Activated CD4-positive, alpha-beta memory T cell treated with anti-CD3 and anti-CD28 coated beads, Interleukin-2, amount 10 ng/mL, durations not matched to agents 7 days and 5 days (primary cell): Measurements from ENCODE around the gene NFIA. TPM values are rescaled to one million over a fixed set of nuclear protein-coding genes. Genes with fewer than 3 reads are reported as not detected.

Experiments used
- CTCF ChIA-PET: fragments of 350-600 bp; sonication (Branson Sonifier 250); formaldehyde crosslinking; loops from one replicate; lab custom pipeline; 2021; ENCODE audit warnings: antibody characterized with exemption, inconsistent platforms; lab: Charles Lee
- POLR2A ChIA-PET: fragments of 350-600 bp; sonication (Branson Sonifier 250); formaldehyde crosslinking; loops from one replicate; lab custom pipeline; 2021; ENCODE audit warnings: antibody characterized with exemption; lab: Charles Lee
- DNase-seq: peaks from one replicate; pipeline ENCODE4 v3.0.0-alpha.2; 2020
- H3K27ac Mint-ChIP-seq: one replicate; pipeline ENCODE4 v1.8.0; 2021; ENCODE audit warnings: mild to moderate bottlenecking, mixed read lengths
- H3K27me3 Mint-ChIP-seq: one replicate; pipeline ENCODE4 v1.8.0; 2021; ENCODE audit warnings: mixed read lengths
- H3K36me3 Mint-ChIP-seq: one replicate; pipeline ENCODE4 v1.8.0; 2021; ENCODE audit warnings: low read depth, mixed read lengths
- H3K4me1 Mint-ChIP-seq: one replicate; pipeline ENCODE4 v1.8.0; 2021; ENCODE audit warnings: mixed read lengths
- H3K4me3 Mint-ChIP-seq: one replicate; pipeline ENCODE4 v1.8.0; 2021; ENCODE audit warnings: mild to moderate bottlenecking, mixed read lengths
- H3K9me3 Mint-ChIP-seq: one replicate; pipeline ENCODE4 v1.8.0; 2021; ENCODE audit warnings: mixed read lengths
- total RNA-seq, 2 experiments: library from RNA; stranded (reverse); gene quantifications; one replicate each; pipeline ENCODE4 v1.2.3, GENCODE V29; 2021

Gene NFIA
- total RNA-seq, 2 experiments from 2014 or later, result 2.4 to 3.0 TPM

GRCh38 chr1:61310057-61310456, 227.7 kb downstream of the NFIA start:
- H3K4me1 Mint-ChIP-seq, result peaks cover 3% of the 10 kb centered on the region
- no peak overlapping the region for H3K4me3 Mint-ChIP-seq
- no peak overlapping the region for H3K27ac Mint-ChIP-seq
- H3K27me3 Mint-ChIP-seq, result no peaks in the 10 kb centered on the region
- H3K36me3 Mint-ChIP-seq, result no peaks in the 10 kb centered on the region
- H3K9me3 Mint-ChIP-seq, result no peaks in the 10 kb centered on the region
- no peak for DNase-seq
- ChIA-PET CTCF (no interaction called here), POLR2A (no interaction called here)

- POLR2A ChIA-PET, result no interaction called here
- Mint-ChIP-seq H3K27ac (no peak overlapping the region), H3K4me3 (no peak overlapping the region), H3K27me3 (no peaks in the 10 kb centered on the region), H3K9me3 (peaks cover 2% of the 10 kb centered on the region), H3K36me3 (no peaks in the 10 kb centered on the region), H3K4me1 (peaks cover 3% of the 10 kb centered on the region)
- DNase-seq, result no peak
- CTCF ChIA-PET, result no interaction called here
These were observed 228.2 kb downstream of the NFIA start for GRCh38 chr1:61310538-61310937.

- ChIA-PET POLR2A (interaction anchor here (1.5 kb wide), 1 partner anchor 18 kb away, joined by 4 read pairs; no protein-coding TSS in a partner anchor), CTCF (interaction anchor here (1.5 kb wide), 1 partner anchor 264 kb away, joined by 3 read pairs; no protein-coding TSS in a partner anchor)
- Mint-ChIP-seq H3K27me3 (no peaks in the 10 kb centered on the region), H3K36me3 (no peaks in the 10 kb centered on the region), H3K9me3 (peaks cover 2% of the 10 kb centered on the region), H3K27ac (no peak overlapping the region), H3K4me1 (peaks cover 7% of the 10 kb centered on the region), H3K4me3 (no peak overlapping the region)
- DNase-seq, result no peak
These were observed 231.6 kb downstream of the NFIA start for GRCh38 chr1:61313906-61314422.

GRCh38 chr1:61315011-61315410, 232.7 kb downstream of the NFIA start:
- Mint-ChIP-seq H3K27ac (no peak overlapping the region), H3K9me3 (peaks cover 2% of the 10 kb centered on the region), H3K36me3 (no peaks in the 10 kb centered on the region), H3K4me3 (no peak overlapping the region), H3K4me1 (peaks cover 17% of the 10 kb centered on the region), H3K27me3 (no peaks in the 10 kb centered on the region)
- POLR2A ChIA-PET, result interaction anchor here (1.5 kb wide), 1 partner anchor 17 kb away, joined by 4 read pairs; no protein-coding TSS in a partner anchor
- CTCF ChIA-PET, result interaction anchor here (1.5 kb wide), 1 partner anchor 265 kb away, joined by 3 read pairs; no protein-coding TSS in a partner anchor
- DNase-seq, result no peak

- Mint-ChIP-seq H3K9me3 (peaks cover 2% of the 10 kb centered on the region), H3K36me3 (no peaks in the 10 kb centered on the region), H3K27ac (no peak overlapping the region), H3K27me3 (no peaks in the 10 kb centered on the region), H3K4me1 (peaks cover 25% of the 10 kb centered on the region), H3K4me3 (no peak overlapping the region)
- ChIA-PET POLR2A (no interaction called here), CTCF (interaction anchor here (2.3 kb wide), 1 partner anchor 266 kb away, joined by 4 read pairs; no protein-coding TSS in a partner anchor)
- no peak for DNase-seq
These were observed 234.1 kb downstream of the NFIA start for GRCh38 chr1:61316493-61316892.

- no peaks in the 10 kb centered on the region for H3K36me3 Mint-ChIP-seq
- CTCF ChIA-PET, result interaction anchor here (1.4 to 2.3 kb wide), 2 partner anchors 14 to 268 kb away, joined by 4 to 6 read pairs; no protein-coding TSS in a partner anchor
- POLR2A ChIA-PET, result interaction anchor here (0.9 to 1.8 kb wide), 4 partner anchors 14 to 241 kb away, joined by 6 to 18 read pairs (median 10); no protein-coding TSS in a partner anchor
- DNase-seq, result peak; percentile 34
- H3K4me1 Mint-ChIP-seq, result peaks cover 32% of the 10 kb centered on the region
- H3K27me3 Mint-ChIP-seq, result no peaks in the 10 kb centered on the region
- peaks cover 2% of the 10 kb centered on the region for H3K9me3 Mint-ChIP-seq
- peak overlapping the region; percentile 31 for H3K4me3 Mint-ChIP-seq
- peak overlapping the region; percentile 56 for H3K27ac Mint-ChIP-seq
These were observed 236.2 kb downstream of the NFIA start for GRCh38 chr1:61318319-61319125.

GRCh38 chr1:61320575-61320974, 238.2 kb downstream of the NFIA start:
- Mint-ChIP-seq H3K27me3 (no peaks in the 10 kb centered on the region), H3K27ac (no peak overlapping the region), H3K9me3 (no peaks in the 10 kb centered on the region), H3K36me3 (no peaks in the 10 kb centered on the region), H3K4me3 (no peak overlapping the region), H3K4me1 (peaks cover 39% of the 10 kb centered on the region)
- ChIA-PET CTCF (interaction anchor here (0.7 to 0.9 kb wide), 2 partner anchors 12 to 1703 kb away, joined by 3 read pairs; no protein-coding TSS in a partner anchor), POLR2A (interaction anchor here (2.0 kb wide), 1 partner anchor 12 kb away, joined by 6 read pairs; no protein-coding TSS in a partner anchor)
- DNase-seq, result no peak

GRCh38 chr1:61322008-61322744, 239.8 kb downstream of the NFIA start:
- no peaks in the 10 kb centered on the region for H3K27me3 Mint-ChIP-seq
- ChIA-PET CTCF (no interaction called here), POLR2A (no interaction called here)
- H3K9me3 Mint-ChIP-seq, result peaks cover 3% of the 10 kb centered on the region
- H3K4me1 Mint-ChIP-seq, result peaks cover 39% of the 10 kb centered on the region
- DNase-seq, result no peak
- H3K4me3 Mint-ChIP-seq, result no peak overlapping the region
- no peaks in the 10 kb centered on the region for H3K36me3 Mint-ChIP-seq
- H3K27ac Mint-ChIP-seq, result no peak overlapping the region

- Mint-ChIP-seq H3K36me3 (no peaks in the 10 kb centered on the region), H3K4me1 (peaks cover 39% of the 10 kb centered on the region), H3K27ac (no peak overlapping the region), H3K27me3 (no peaks in the 10 kb centered on the region), H3K9me3 (peaks cover 3% of the 10 kb centered on the region), H3K4me3 (no peak overlapping the region)
- CTCF ChIA-PET, result no interaction called here
- DNase-seq, result no peak
- POLR2A ChIA-PET, result no interaction called here
These were observed 240.4 kb downstream of the NFIA start for GRCh38 chr1:61322769-61323168.

- Mint-ChIP-seq H3K27ac (no peak overlapping the region), H3K4me3 (no peak overlapping the region)
These were observed 241.4 kb downstream of the NFIA start for GRCh38 chr1:61323681-61324328.

GRCh38 chr1:61326713-61327112, 244.4 kb downstream of the NFIA start:
- Mint-ChIP-seq H3K9me3 (peaks cover 6% of the 10 kb centered on the region), H3K4me1 (peaks cover 21% of the 10 kb centered on the region), H3K36me3 (no peaks in the 10 kb centered on the region), H3K4me3 (no peak overlapping the region), H3K27me3 (no peaks in the 10 kb centered on the region), H3K27ac (no peak overlapping the region)
- CTCF ChIA-PET, result no interaction called here
- DNase-seq, result no peak
- POLR2A ChIA-PET, result no interaction called here

More at GRCh38 chr1:61323681-61324328, 241.4 kb downstream of the NFIA start:
- peaks cover 34% of the 10 kb centered on the region for H3K4me1 Mint-ChIP-seq
- CTCF ChIA-PET, result no interaction called here
- no peak for DNase-seq
- H3K36me3 Mint-ChIP-seq, result no peaks in the 10 kb centered on the region
- no peaks in the 10 kb centered on the region for H3K27me3 Mint-ChIP-seq
- peaks cover 3% of the 10 kb centered on the region for H3K9me3 Mint-ChIP-seq
- POLR2A ChIA-PET, result no interaction called here

- H3K9me3 Mint-ChIP-seq, result peaks cover 6% of the 10 kb centered on the region
- no peak overlapping the region for H3K4me3 Mint-ChIP-seq
- H3K27me3 Mint-ChIP-seq, result no peaks in the 10 kb centered on the region
- DNase-seq, result no peak
- CTCF ChIA-PET, result no interaction called here
- peaks cover 24% of the 10 kb centered on the region for H3K4me1 Mint-ChIP-seq
- no peaks in the 10 kb centered on the region for H3K36me3 Mint-ChIP-seq
- POLR2A ChIA-PET, result no interaction called here
- no peak overlapping the region for H3K27ac Mint-ChIP-seq
These were observed 245.1 kb downstream of the NFIA start for GRCh38 chr1:61327436-61327835.
